ENCODE results near the gene PGAM5.

Gene PGAM5

GRCh38 chr12:132723015-132723763 lies 12.5 kb downstream of the PGAM5 start:
- DNase-seq: no peak

GRCh38 chr12:132723764-132724140 lies 13.1 kb downstream of the PGAM5 start:
- no peak for DNase-seq

GRCh38 chr12:132724506-132725241 lies 14.0 kb downstream of the PGAM5 start:
- no peak for DNase-seq

- DNase-seq: no peak
These were observed 15.7 kb downstream of the PGAM5 start for GRCh38 chr12:132726386-132726785.

GRCh38 chr12:132727091-132727794 lies 16.6 kb downstream of the PGAM5 start:
- DNase-seq: no peak

GRCh38 chr12:132728502-132728901 lies 17.9 kb downstream of the PGAM5 start:
- DNase-seq: no peak

- no peak for DNase-seq
These were observed 19.1 kb downstream of the PGAM5 start for GRCh38 chr12:132729541-132730320.

- DNase-seq: no peak
These were observed 19.7 kb downstream of the PGAM5 start for GRCh38 chr12:132730353-132730752.

- DNase-seq: no peak
These were observed 20.9 kb downstream of the PGAM5 start for GRCh38 chr12:132731574-132731973.

- DNase-seq: no peak
These were observed 23.6 kb downstream of the PGAM5 start for GRCh38 chr12:132734206-132734605.

GRCh38 chr12:132735496-132735895 lies 24.9 kb downstream of the PGAM5 start:
- DNase-seq: no peak

- no peak for DNase-seq
These were observed 25.7 kb downstream of the PGAM5 start for GRCh38 chr12:132736378-132736777.

GRCh38 chr12:132736913-132737312 lies 26.3 kb downstream of the PGAM5 start:
- no peak for DNase-seq

- no peak for DNase-seq
These were observed 29.1 kb downstream of the PGAM5 start for GRCh38 chr12:132739600-132740312.

- DNase-seq: no peak
These were observed 29.6 kb downstream of the PGAM5 start for GRCh38 chr12:132740313-132740646.

GRCh38 chr12:132740652-132741051 lies 30.0 kb downstream of the PGAM5 start:
- DNase-seq: no peak

GRCh38 chr12:132741620-132742019 lies 31.0 kb downstream of the PGAM5 start:
- no peak for DNase-seq

- DNase-seq: no peak
These were observed 33.2 kb downstream of the PGAM5 start for GRCh38 chr12:132743831-132744230.

GRCh38 chr12:132746613-132747012 lies 36.0 kb downstream of the PGAM5 start:
- no peak for DNase-seq

GRCh38 chr12:132747395-132747794 lies 36.8 kb downstream of the PGAM5 start:
- DNase-seq: no peak

- no peak for DNase-seq
These were observed 37.3 kb downstream of the PGAM5 start for GRCh38 chr12:132747896-132748295.

- DNase-seq: no peak
These were observed 37.7 kb downstream of the PGAM5 start for GRCh38 chr12:132748319-132748718.

Data from NCI-H748 treated with DMSO at 0.1 percent for 48 hours (cell line).